ENCODE measurements around the gene TSPAN11. TPM values are rescaled to one million over a fixed set of nuclear protein-coding genes. Genes with fewer than 3 reads are reported as not detected.

The TSPAN11 gene
- total RNA-seq, 1 donor = not detected

DNA sequence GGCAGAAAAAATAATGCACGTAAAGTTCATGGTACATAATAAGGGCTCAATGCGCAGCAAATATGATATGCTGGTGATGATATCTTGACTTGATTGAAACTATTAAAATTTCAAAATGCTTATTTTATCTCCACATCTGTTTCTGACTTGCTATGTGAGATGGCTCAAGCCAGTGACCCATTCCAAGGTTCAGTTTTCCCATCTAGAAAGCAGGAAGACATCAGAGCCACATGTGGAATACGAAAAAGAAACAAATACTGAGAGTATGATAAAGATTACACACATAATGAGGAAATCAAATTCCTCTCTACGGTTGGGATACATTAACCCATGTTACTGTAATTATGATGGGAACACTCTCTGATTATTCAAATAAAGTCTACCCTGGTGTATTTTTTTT is 24.0 kb upstream of the TSPAN11 start:
- no peaks in the 10 kb centered on the region for H3K9me3 ChIP-seq (ENCODE audit: low read depth, low read length)
- peaks cover 3% of the 10 kb centered on the region for H3K27me3 ChIP-seq (ENCODE audit: insufficient read depth, low read length)
- H3K4me3 ChIP-seq (ENCODE audit: low read length) = no peak overlapping the region
- H3K4me1 ChIP-seq (ENCODE audit: insufficient read depth, low read length) = no peaks in the 10 kb centered on the region

DNA sequence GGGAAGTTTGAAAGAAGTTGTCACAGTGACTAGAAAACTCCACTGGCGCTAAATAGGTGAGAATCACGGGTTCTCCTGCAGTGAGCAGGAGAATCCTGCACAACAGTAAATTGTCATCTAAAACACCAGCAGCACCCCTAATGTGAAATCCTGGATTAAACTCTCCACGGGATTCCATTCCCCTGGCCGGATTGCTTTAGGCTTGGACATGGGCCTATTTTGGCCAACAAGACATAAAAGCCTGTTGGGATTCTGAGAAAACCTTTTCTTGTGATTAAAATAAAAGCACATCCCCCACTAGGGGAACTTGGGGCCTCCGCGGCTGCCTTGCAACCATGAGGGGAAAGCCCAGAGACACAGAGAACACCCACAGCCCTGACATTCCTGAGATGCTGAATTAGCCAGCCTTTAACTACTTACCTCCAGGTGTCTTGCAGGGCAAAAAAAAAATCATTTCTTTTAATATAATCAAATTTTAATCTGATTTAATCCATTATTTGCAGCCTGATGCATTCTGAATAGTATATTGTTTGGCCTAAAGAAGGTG is 21.0 kb upstream of the TSPAN11 start:
- no peaks in the 10 kb centered on the region for H3K4me1 ChIP-seq (ENCODE audit: insufficient read depth, low read length)
- H3K4me3 ChIP-seq (ENCODE audit: low read length) = no peak overlapping the region
- H3K27me3 ChIP-seq (ENCODE audit: insufficient read depth, low read length) = peaks cover 3% of the 10 kb centered on the region
- no peaks in the 10 kb centered on the region for H3K9me3 ChIP-seq (ENCODE audit: low read depth, low read length)

DNA sequence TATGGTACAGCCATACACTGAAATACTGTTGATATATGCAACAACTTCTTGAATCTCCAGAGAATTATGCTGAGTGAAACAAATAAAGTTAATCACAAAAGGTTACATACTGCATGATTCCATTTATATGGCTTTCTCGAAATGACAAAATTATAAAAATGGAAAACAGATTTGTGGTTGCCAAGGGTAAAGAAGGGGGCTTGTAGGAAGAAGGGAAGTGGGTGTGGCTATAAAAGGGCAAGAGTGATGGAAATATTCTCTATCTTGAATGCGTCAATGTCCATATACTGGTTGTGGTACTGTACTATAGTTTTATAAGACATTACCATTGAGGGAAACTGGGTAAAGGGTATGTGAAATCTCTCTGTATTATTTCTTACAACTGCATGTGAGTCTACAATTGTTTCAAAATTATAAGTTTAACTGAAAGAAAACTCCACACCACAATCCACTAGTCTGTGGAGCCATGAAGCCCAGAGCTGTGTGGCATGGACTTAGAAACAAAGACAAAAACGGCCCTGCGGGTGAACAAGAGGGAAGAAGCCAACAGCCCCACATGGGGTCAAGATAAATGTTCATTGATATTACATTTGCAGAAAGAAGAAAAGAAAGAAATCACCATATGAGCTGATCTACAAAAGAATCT is 18.3 kb upstream of the TSPAN11 start:
- H3K9me3 ChIP-seq (ENCODE audit: low read depth, low read length) = no peaks in the 10 kb centered on the region
- H3K4me1 ChIP-seq (ENCODE audit: insufficient read depth, low read length) = no peaks in the 10 kb centered on the region
- no peak overlapping the region for H3K4me3 ChIP-seq (ENCODE audit: low read length)
- H3K27me3 ChIP-seq (ENCODE audit: insufficient read depth, low read length) = no peaks in the 10 kb centered on the region

DNA sequence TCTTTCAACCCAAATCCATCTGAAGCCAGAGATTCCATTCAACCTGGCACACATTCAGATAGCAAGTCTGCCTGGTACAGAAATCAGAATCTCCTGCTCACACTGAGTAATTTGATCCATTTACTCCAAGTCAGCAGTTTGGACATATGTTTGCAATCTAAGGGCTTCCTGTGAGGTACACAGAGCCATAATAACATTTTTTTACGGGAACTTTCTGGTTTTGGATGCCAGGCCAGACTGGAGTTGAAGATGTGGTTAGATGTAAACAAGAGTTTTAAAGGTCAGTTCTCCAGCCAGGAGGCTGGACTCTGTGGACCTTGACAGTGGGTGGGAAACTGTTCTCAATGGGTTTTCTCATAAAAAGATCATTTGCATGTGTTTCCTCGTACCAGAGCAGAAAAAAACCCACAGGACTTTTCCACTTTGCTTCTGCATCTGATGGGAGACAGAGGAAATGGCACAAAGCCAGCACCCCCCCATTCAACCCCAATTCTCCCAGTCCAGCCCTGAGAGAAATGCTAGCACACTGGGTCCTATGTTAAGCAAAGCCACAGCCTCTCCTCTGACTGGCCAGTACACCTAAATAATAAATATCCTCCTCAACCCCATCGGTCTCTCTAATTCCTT is 17.7 kb upstream of the TSPAN11 start:
- Histone ChIP-seq H3K9me3 (ENCODE audit: low read depth, low read length) (no peaks in the 10 kb centered on the region), H3K27me3 (ENCODE audit: insufficient read depth, low read length) (no peaks in the 10 kb centered on the region), H3K4me3 (ENCODE audit: low read length) (no peak overlapping the region), H3K4me1 (ENCODE audit: insufficient read depth, low read length) (no peaks in the 10 kb centered on the region)

DNA sequence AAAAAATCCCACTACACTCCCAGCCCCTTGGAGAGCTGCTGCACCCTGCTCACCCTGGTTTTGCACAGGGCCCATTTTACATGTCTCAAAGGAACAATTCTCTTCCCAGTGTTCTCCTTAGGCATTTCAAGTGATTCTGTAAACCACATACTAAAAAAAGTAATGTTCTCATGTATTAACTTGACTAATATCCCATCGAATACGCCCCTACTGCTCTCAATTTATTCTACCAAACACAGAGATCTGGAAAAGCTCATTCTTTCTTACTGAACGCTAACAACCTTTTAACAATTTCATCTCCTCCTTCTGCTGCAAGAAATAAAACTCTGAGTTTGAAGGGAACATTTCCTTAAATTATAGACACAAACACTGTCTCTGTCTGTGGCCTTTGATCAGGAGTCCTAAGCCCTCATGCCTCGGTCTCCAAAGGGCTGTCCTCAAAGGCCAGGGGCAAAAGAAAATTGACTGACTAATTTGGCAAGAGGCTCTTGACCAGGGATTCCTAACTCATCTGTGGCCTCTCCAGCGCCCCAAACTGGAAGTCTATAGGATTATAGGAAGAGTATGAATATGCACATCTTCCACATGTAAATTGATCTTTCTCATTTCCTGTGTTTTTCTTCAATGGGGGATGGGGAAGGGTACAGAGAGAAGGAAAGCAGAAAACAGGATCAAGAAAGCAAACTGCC is 17.1 kb upstream of the TSPAN11 start:
- Histone ChIP-seq H3K9me3 (ENCODE audit: low read depth, low read length) (no peaks in the 10 kb centered on the region), H3K27me3 (ENCODE audit: insufficient read depth, low read length) (no peaks in the 10 kb centered on the region), H3K4me1 (ENCODE audit: insufficient read depth, low read length) (no peaks in the 10 kb centered on the region), H3K4me3 (ENCODE audit: low read length) (no peak overlapping the region)

DNA sequence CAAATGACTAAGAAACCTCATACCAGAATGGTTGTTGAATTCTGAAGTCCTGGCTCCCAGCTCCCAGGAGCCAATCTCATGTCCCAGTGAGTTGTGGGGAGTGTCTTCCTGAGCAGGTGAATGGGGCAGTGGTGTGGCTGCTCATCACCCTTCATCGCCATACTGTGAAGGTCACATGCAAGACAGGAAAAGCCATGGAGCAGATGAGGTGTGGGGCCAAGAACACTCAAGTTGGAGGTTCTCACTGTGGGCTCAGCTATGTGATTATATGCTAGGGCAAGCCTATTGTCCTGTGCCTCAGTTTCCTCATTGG is 16.6 kb upstream of the TSPAN11 start:
- no peaks in the 10 kb centered on the region for H3K27me3 ChIP-seq (ENCODE audit: insufficient read depth, low read length)
- H3K4me3 ChIP-seq (ENCODE audit: low read length) = no peak overlapping the region
- no peaks in the 10 kb centered on the region for H3K9me3 ChIP-seq (ENCODE audit: low read depth, low read length)
- no peaks in the 10 kb centered on the region for H3K4me1 ChIP-seq (ENCODE audit: insufficient read depth, low read length)

DNA sequence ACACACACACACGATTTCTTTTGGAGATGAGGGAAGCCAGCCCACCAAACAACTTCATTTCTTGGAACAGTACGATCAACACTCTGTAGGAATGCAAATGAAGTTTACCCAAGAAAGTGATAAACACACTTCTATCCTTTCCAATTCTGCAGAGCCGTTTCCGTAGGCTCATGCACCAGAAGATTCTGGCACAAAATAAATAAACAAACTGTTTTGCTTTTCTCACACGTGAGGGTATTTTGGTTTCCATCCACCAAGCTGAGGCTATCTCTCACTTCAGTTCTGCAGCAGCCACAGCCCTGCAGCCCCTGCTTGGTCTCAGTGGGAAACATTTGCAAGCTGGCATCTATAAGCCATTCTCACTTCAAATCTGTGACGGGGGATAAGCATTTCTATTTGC is 15.3 kb upstream of the TSPAN11 start:
- Histone ChIP-seq H3K27me3 (ENCODE audit: insufficient read depth, low read length) (no peaks in the 10 kb centered on the region), H3K9me3 (ENCODE audit: low read depth, low read length) (no peaks in the 10 kb centered on the region), H3K4me1 (ENCODE audit: insufficient read depth, low read length) (no peaks in the 10 kb centered on the region), H3K4me3 (ENCODE audit: low read length) (no peak overlapping the region)

DNA sequence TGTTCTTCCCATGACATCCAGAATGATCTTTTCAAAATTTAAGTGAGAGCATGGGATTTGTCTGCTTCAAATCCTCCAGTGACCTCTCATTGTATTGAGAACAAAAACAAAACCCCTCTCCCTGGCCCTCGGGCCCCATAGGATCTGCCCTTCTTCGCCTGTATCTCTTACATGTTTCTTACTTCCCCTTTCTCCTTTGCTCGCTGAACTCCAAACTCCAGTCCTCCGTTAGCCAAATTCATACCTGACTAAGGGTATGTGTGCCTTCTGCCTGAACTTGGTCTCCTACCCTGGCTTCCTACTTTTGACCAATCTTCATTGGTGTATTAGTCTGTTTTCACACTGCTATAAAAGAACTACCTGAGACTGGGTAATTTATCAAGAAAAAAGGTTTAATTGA is 13.2 kb upstream of the TSPAN11 start:
- Histone ChIP-seq H3K4me1 (ENCODE audit: insufficient read depth, low read length) (no peaks in the 10 kb centered on the region), H3K9me3 (ENCODE audit: low read depth, low read length) (no peaks in the 10 kb centered on the region), H3K4me3 (ENCODE audit: low read length) (no peak overlapping the region), H3K27me3 (ENCODE audit: insufficient read depth, low read length) (no peaks in the 10 kb centered on the region)

DNA sequence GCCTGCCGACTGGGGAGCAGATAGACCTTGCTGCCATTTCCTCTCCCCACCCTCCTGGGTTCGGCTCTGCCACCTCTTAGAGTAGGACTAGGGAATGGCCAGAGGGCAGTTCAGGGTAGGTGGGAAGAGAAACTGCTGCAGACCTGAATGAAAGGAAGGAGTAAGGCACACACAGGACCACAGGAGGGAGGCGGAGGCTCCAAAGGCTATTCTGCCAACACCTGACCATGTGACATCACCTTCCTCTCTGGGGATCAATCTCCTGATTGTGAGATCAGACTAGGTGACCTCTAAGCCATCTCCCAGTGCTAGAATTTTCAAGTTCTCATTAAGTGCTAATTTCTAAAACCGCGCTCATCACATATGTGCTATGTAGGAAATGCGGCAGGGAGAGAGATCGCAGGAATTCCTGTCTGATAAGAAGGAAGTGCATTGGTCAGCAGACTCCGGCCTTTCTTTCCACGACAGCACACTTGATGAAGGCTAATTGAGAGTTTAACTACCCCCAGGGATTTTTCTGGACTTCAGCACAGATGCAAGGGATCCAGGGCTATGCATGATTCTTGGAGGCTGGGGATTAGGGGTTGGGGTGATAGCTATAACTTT is 11.5 kb upstream of the TSPAN11 start:
- Histone ChIP-seq H3K9me3 (ENCODE audit: low read depth, low read length) (no peaks in the 10 kb centered on the region), H3K4me3 (ENCODE audit: low read length) (no peak overlapping the region), H3K4me1 (ENCODE audit: insufficient read depth, low read length) (no peaks in the 10 kb centered on the region), H3K27me3 (ENCODE audit: insufficient read depth, low read length) (no peaks in the 10 kb centered on the region)

DNA sequence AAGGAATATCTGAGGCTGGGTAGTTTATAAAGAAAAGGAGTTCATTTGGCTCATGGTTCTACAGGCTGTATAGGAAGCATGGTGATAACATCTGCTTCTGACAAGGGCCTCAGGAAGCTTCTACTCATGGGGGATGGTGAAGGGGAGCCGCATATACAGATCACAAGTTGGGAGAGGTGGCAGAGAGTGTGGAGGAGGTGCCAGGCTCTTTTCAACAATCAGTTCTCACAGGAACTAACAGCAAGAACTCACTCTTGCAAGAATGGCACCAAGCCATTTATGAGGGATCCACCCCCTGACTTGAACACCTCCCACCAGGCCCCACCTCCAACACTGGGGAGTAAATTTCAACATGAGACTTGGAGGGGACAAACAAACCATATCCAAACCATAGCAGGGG is 3.5 kb upstream of the TSPAN11 start:
- H3K4me1 ChIP-seq (ENCODE audit: insufficient read depth, low read length) = no peaks in the 10 kb centered on the region
- H3K9me3 ChIP-seq (ENCODE audit: low read depth, low read length) = no peaks in the 10 kb centered on the region
- H3K4me3 ChIP-seq (ENCODE audit: low read length) = no peak overlapping the region
- peaks cover 32% of the 10 kb centered on the region for H3K27me3 ChIP-seq (ENCODE audit: insufficient read depth, low read length)

DNA sequence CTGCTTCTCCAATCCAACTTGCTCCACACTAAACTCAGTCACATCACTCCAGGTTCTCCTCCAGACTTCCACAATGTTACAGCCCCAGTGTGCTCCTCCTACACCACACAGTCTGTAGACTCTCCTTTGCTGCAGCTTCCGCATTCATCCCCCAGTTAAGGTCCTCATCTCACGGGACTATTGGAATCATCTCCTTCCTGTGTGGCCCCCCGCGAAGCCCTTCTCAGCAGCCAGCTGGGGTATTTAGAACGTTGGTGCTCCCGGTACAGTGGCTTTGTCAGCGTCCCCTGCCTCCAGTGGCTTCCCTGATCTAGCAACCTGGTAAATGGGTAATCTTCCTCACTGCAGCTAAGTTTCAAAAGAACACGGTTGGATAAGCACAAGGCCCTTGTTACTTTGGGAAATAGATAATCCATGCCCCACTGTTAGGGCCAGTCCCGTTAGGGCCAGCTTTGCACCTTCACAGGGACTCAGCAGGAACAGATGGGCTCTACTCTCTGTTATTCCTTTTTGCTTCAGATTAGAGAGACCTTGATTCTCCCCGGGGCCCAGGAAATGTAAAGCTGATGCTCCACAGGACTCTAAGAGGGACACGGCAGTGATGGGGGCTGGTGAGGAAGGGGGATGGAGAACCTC is 823 bp upstream of the TSPAN11 start:
- Histone ChIP-seq H3K9me3 (ENCODE audit: low read depth, low read length) (no peaks in the 10 kb centered on the region), H3K4me1 (ENCODE audit: insufficient read depth, low read length) (no peaks in the 10 kb centered on the region), H3K27me3 (ENCODE audit: insufficient read depth, low read length) (peaks cover 38% of the 10 kb centered on the region), H3K4me3 (ENCODE audit: low read length) (no peak overlapping the region)

DNA sequence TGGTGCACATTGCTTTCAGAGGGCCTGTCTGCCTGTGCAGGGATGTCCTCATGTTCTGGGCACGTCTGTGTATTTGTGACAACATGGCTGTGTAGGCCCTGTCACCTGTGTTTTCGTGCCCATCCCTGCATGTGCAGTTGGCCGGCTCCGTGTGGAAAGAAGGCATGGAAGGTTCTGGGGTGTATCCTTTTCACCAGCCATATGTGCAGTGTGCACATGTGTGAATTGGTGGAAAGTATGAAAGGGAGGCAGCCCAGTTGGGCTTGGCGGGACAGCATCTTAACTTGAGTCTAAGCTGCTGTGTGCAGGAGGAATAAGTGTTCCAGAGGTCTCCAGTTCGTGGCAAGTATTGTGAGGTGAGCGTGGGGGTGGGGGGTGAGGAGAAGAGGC is 669 bp downstream of the TSPAN11 start:
- no peaks in the 10 kb centered on the region for H3K9me3 ChIP-seq (ENCODE audit: low read depth, low read length)
- no peaks in the 10 kb centered on the region for H3K4me1 ChIP-seq (ENCODE audit: insufficient read depth, low read length)
- H3K4me3 ChIP-seq (ENCODE audit: low read length) = no peak overlapping the region
- peaks cover 38% of the 10 kb centered on the region for H3K27me3 ChIP-seq (ENCODE audit: insufficient read depth, low read length)

DNA sequence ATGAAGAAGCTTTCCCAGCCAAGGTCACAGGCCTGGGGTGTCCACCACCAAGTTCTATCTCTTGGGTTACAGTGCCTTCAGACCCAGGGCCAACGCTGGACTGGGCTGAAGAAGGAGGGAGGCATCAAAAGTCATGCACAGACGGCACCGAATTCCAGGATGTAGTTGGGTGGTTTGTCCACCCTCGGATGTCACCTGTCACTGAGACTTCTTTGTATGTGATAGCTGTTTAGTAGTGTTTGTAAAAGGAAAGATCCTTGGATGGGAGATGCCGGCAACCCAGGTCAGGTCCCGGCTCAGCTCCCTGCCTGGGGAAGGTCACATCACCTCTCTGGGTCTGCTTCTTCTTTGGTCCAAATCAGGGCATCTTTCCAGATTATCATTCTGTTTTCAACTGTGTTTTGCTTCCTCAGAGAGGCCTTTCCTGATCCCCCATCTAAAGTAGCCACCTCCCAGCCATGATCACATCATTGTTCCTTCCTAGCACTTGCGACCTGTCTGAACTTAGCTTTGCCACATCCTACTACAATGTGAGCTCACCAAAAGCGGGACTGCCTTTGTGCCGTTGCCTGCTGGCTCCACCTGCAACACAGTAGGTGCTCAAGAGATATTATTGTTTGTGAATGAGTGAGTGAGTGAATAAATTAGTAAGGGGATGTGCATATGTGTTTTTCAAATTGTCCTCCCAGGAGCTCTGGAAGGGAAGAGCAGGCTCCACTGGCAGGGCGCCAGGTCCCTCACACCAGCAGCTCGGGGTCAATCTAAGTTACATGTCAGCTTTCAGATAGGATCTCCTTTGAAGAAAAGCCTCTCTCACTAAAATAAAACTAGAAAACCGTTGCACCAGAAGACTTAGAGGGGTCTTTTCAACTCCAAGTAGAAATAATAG is 2.1 kb downstream of the TSPAN11 start:
- Histone ChIP-seq H3K27me3 (ENCODE audit: insufficient read depth, low read length) (peaks cover 38% of the 10 kb centered on the region), H3K9me3 (ENCODE audit: low read depth, low read length) (no peaks in the 10 kb centered on the region), H3K4me1 (ENCODE audit: insufficient read depth, low read length) (no peaks in the 10 kb centered on the region), H3K4me3 (ENCODE audit: low read length) (no peak overlapping the region)

DNA sequence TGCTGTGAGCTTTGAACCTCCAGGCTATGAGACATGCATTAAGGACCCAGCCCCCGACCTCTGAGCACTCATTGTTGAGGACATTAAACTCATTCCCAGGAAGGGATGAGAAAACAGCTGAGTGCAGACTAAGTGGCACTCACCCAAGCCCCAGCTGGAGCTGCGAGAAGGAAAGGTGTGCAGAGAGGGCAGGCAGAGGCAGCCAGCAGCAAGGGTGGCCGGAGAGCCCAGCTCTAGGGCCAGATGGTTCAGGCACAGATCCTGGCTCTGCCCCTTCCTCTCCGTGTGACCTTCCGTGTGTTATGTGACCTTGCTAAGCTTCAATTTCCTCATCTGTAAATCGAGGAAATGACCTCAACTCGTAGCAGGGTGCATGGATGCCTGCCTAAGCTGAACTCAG is 3.7 kb downstream of the TSPAN11 start:
- Histone ChIP-seq H3K4me1 (ENCODE audit: insufficient read depth, low read length) (no peaks in the 10 kb centered on the region), H3K4me3 (ENCODE audit: low read length) (no peak overlapping the region), H3K27me3 (ENCODE audit: insufficient read depth, low read length) (peaks cover 29% of the 10 kb centered on the region), H3K9me3 (ENCODE audit: low read depth, low read length) (no peaks in the 10 kb centered on the region)

Measured in mononuclear cell (primary cell).